Measurements from ENCODE around the gene STEAP2.

DNA sequence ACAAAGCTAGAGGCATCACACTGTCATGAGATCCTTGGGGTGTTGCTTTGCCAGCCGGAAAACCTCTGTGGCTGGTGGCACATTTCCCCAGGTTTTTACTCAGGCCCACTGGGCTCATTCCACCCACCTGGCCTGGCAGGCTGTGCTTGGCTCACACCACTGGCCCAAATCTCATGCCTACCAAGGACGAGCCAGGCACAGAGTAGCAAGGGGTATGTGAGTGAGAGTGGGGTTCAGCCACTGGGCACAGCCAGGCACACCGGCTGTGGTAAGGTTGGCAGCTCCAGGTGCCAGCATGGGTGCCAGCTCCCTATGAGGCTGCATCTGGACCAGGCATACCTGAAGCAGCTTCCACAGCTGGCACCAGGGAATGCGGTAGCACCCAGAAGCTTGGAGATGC is 35.9 kb upstream of the STEAP2 start:
- TF ChIP-seq CEBPB (IDR thresholded peaks at IDR 0.05) (no peak), JUNB (IDR thresholded peaks at IDR 0.05) (no peak), CBX8 (IDR thresholded peaks at IDR 0.05) (no peak), POLR2AphosphoS2 (conservative IDR thresholded peaks at IDR 0.05; ENCODE audit: low read length) (no peak), RNF2 (IDR thresholded peaks at IDR 0.05; ENCODE audit: borderline replicate concordance, low read depth) (no peak), RFX5 (IDR thresholded peaks at IDR 0.05) (no peak), POLR2A (IDR thresholded peaks at IDR 0.05; ENCODE audit: low read length) (no peak), HOXB5 (CRISPR knock-in tag; IDR thresholded peaks at IDR 0.05) (no peak)
- TF ChIP-seq, protein P1, sequence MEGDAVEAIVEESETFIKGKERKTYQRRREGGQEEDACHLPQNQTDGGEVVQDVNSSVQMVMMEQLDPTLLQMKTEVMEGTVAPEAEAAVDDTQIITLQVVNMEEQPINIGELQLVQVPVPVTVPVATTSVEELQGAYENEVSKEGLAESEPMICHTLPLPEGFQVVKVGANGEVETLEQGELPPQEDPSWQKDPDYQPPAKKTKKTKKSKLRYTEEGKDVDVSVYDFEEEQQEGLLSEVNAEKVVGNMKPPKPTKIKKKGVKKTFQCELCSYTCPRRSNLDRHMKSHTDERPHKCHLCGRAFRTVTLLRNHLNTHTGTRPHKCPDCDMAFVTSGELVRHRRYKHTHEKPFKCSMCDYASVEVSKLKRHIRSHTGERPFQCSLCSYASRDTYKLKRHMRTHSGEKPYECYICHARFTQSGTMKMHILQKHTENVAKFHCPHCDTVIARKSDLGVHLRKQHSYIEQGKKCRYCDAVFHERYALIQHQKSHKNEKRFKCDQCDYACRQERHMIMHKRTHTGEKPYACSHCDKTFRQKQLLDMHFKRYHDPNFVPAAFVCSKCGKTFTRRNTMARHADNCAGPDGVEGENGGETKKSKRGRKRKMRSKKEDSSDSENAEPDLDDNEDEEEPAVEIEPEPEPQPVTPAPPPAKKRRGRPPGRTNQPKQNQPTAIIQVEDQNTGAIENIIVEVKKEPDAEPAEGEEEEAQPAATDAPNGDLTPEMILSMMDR (IDR thresholded peaks at IDR 0.05) = no peak
- TF ChIP-seq, protein P2, sequence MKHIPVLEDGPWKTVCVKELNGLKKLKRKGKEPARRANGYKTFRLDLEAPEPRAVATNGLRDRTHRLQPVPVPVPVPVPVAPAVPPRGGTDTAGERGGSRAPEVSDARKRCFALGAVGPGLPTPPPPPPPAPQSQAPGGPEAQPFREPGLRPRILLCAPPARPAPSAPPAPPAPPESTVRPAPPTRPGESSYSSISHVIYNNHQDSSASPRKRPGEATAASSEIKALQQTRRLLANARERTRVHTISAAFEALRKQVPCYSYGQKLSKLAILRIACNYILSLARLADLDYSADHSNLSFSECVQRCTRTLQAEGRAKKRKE (CRISPR knock-in tag; IDR thresholded peaks at IDR 0.05; ENCODE audit: low read depth) = no peak
- TF ChIP-seq, protein P3, sequence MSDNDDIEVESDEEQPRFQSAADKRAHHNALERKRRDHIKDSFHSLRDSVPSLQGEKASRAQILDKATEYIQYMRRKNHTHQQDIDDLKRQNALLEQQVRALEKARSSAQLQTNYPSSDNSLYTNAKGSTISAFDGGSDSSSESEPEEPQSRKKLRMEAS (IDR thresholded peaks at IDR 0.05) = no peak
